ENCODE measurements around the gene ANO4.

The ANO4 gene

DNA sequence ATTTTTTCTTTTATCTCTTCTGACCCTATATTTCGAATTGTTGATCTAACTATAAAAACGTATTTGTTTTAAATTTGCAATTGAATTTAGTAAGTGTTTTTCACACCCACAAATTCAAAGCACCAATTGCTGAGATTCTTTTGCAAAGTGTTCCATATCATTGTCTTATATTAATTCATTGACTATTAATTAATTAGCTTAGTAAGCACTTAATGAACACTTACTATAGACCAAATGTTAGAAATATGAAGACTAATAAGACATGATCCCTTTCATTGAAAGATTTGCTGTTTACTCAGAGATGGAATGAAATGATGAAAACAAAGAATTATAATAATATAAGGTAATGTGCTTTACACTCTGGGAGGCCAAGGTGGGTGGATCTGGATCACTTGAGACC lies 14.2 kb downstream of the ANO4 start:
- DNase-seq (ENCODE audit: low spot score) = no peak

DNA sequence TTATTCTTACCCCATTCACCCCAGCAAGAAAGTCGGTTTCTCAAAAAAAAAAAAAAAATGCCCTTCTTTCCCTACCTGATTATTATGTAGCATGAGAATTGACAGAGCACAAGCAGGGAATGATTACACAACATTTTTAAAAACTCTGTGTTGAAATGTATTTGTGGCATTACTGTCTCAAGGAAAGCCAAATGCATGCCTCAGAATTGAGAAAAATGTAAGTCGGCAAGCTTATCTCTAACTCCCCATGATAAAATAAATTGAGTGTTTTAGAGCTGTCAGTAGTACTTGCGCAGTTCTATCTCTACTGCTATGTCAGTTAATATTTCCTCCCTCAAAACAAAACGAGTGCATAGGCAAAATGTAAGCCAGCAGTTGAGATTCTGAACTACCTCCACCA lies 25.7 kb downstream of the ANO4 start:
- DNase-seq (ENCODE audit: low spot score) = no peak

DNA sequence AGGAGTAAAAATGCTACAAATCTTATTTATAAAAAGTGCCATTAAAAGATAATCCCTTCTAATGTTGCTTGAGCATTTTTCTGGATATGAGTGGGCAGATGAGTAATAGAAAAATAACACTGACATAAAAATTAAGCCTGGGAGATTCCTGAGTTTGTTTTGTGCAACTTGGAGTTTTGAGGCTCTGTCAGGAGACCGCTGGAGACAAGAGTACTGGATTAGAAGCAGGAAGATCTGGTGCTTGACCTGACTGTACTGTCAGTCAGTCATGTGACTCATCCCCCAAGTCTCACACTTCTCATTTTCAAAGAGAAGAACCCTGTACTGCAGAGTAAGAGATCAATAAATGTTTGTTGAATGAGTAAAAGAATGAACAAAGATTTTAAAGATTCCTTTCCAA lies 29.4 kb downstream of the ANO4 start:
- DNase-seq (ENCODE audit: low spot score) = no peak

DNA sequence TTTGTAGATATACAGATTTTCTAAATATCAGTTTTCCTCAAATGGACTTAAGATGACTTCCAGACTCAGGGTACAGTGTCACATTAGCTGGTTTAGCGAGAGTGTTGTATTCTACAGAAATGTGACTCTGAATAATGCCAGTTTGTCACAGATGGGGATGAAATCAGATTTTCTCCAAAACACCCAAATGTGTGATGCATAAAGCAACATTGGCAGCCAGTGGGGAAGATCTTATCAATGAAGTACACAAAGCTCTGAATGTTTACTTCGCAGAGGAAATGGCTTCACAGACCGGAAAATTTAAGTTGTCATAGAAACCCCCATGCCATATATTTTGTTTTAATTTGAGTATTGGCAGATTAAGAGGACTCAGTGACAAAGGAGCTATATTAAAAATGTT lies 29.9 kb downstream of the ANO4 start:
- no peak for DNase-seq (ENCODE audit: low spot score)

DNA sequence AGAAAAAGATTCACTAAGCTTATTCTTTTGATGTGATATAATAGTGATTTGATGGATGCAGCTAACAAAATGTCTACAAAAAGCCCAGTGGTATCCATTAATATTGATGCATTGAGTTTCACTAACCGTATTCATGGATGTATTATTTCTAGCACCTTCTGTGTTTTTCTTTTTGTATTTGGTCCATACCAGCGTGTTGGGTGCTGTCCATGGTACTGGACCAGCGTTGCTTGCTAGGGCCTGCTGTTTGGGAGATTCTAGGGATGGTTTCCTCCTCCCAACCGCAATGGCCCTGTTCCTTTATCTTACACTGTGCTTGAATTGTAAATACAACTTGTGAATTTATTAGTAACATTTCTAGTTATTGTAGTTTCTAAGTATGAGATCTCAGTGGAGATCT lies 31.7 kb downstream of the ANO4 start:
- DNase-seq (ENCODE audit: low spot score) = peak; percentile 12

DNA sequence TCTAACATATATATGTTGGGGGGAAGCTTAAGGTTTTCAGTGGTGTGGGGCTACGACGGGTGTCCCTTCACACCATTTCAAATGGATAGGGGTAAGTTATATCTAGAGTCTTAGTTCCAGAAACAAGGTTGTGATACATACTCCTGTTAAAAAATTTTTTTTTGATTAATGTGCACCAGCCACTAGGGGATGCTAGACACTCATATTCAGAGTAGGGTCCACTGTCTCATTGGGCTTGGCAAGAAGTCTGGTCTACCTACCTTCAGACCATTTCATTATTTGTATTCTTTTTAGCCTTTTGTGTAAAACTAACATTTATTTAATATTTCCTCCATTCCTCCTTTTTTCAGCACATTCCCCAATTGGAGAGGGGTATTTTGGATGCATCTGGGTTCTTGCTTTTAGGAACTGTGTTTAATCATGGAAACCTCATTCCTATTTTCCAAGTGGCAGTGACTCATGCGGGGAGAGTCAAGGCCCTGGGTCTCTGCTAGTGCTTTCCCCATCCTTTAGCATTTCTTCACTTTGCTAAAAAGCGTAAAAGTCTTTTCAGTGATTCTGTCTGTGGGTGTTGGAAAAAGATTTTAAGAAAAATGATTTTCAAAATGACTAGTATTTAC lies 33.4 kb downstream of the ANO4 start:
- DNase-seq (ENCODE audit: low spot score) = peak; percentile 15

DNA sequence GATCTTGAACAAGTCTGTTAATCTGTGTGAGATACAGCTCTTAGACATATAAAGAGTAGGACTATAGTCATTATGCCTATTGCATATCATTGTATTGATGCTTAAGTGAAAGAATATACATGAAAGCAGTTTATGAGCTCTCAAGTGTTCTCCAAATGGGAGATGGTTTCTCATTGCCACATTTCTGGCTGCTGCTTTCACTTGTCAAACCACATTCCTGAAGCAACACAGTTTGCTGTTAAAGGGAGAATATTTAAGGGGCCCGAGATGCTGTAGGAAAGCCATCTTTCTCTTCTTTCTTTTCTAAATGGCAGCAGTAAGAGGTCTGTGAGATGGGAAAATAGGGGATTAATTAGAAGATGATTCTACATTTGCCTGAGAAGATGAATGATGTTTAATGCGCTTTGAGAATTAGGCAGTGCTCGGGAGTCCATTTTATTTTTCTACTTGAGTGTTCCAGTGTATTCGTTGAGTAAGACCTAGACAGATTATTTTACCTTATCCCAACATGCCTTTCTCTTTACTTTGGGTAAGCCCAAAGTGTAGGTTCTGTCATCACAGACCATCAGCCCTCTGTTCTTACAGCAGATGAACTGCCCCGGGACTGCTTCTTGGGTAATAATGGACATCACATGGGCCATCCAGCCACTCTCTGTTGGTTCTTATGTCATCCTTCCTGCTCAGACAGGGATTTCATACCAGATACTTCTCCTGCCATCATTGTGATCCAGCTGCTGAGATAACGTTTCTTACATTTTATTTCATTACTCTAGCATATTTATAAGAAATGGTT lies 35.6 kb downstream of the ANO4 start:
- DNase-seq (ENCODE audit: low spot score) = no peak

DNA sequence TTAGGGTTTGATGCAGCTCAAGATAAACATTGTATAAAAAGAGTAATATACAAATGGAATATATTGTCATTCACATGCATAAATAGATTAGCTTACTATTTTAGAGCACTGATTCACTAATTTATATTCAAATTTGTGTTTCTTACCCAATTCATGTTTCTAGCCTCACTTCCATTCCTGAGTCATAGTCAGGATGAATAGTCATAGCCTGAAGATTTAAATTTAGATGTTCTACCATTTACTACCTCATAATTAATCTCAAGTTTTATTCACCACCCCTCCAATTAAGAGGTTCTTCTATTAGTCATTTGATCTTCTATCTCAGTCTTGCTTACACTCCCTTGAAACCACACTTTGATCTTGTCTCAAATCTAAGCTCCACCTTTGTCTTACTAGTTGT lies 38.7 kb downstream of the ANO4 start:
- no peak for DNase-seq (ENCODE audit: low spot score)

DNA sequence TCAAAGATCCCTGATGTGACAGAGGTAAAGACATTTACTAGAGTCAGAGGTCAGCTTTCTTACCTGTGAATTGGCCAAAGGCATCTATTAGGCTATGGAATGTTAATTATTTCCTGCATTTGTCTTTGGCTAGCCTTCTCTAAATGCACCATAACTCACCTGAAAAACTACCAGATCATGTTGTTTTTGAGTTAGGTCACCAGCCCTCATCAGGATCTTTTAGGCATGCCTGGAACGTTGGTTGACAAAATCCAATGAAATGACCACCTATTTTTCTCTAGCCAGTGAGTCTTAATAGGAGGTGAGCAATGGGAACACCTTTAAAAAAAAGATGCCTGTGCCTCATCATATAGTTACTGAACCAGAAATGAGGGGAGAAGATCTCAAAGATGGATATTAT lies 46.2 kb downstream of the ANO4 start:
- no peak for DNase-seq (ENCODE audit: low spot score)

DNA sequence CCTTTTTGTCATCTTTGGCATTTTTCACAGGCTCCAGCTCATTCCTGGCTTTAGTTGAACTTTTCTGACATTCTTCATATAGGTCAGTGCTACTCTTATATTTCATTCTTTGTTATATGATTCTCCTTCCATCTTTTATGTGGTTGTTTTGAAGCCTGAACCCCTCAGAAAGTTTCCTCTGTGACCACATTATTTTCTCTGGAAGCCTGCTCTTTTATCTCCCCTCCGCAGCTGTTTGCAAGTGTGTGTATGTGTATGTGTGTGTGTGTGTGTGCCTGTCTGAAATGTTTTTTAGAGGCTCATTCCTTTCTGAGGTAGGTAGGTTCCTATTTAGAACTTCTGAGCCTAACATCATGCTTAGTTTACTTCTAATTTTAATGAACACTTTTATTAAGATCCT lies 47.6 kb downstream of the ANO4 start:
- no peak for DNase-seq (ENCODE audit: low spot score)

DNA sequence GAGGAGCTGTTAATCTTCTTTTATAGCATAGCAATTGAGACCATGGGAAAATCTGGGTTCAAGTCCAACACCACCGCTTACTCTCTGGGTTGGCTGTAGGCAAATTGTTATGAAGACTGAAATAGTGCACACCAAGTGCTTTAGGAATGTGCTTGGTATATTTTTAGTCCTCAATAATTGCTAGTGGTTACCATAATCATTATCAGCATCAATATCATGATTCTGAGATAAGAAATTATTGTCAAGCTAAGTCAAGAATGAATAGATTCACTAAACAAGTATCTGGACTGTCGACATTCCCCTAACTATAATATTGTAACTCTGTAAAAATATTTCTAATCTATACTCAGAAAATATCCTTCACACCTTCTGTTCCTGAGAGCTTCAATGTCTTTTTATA lies 48.5 kb downstream of the ANO4 start:
- DNase-seq (ENCODE audit: low spot score) = no peak

DNA sequence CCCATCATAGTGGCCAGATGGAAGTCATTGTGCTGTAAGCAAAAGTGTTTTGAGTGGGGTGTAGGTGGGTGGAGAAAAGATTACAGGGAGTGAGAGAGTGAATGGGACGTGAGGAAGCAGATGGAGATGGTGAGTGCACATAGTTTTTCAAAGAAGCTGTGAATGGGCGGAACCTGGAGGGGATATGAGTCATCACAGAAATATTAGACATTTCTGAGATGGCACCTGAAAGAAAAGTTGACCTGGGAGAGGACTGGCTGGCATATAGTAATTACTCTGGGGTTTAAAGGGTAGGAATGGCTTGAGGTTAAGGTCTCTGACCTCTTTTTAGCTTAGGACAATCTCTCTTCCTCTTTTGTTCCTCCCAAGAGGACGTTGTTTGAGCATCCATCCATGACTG lies 50.5 kb downstream of the ANO4 start:
- no peak for DNase-seq (ENCODE audit: low spot score)

DNA sequence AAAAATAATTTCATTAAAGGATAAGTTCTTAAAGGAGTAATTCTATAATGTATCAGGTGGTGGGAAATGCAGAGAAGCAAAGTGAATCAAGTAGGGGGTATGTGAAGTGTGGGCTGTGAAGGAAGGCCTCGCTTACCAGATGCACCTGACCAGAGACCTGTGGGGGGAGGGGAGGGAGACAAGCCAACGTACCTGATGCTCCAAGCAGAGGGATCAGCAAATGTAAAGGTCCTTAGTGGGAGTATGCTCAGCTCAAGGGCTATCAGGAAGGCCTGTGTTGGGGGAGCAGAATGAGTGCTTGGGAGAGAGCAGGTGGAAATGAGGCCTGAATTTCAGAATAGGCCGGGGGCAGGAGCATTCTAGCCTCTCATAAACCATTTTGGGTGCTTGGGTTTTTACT lies 57.1 kb downstream of the ANO4 start:
- no peak for DNase-seq (ENCODE audit: low spot score)

DNA sequence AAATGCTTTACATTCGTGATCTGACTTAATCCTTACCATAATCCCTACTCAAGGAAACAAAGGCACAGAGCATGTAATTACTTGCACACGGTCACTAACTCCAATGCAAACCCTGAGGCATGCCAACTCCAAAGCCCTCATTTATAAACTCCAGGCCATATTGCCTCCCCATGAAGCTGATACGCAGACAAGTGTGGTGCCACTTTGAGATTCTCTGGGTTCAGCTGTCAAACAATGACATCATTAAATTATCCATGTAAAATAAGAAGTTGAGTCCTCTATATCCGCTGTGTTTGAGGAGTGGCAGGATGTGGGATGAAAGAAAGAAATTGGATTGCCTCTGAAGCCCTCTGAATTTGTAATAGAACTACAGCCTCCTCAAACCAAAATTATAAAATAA lies 62.8 kb downstream of the ANO4 start:
- DNase-seq (ENCODE audit: low spot score) = no peak

DNA sequence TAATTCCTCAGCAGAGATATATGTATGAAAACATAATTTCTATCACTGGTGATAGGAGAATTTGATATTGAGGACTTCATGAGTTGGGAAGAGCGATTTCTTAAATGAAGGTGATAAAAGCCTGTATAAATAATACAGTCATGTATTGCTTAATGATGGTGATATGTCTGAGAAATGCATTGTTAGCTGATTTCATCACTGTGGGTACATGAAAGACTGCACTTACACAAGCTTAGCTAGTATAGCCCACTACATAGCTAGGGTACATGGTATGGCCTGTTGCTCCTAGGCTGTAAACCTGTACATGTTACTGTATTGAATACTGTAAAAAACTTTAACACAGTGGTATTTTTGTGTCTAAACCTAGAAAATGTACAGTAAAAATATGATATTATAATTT lies 63.4 kb downstream of the ANO4 start:
- DNase-seq (ENCODE audit: low spot score) = no peak

DNA sequence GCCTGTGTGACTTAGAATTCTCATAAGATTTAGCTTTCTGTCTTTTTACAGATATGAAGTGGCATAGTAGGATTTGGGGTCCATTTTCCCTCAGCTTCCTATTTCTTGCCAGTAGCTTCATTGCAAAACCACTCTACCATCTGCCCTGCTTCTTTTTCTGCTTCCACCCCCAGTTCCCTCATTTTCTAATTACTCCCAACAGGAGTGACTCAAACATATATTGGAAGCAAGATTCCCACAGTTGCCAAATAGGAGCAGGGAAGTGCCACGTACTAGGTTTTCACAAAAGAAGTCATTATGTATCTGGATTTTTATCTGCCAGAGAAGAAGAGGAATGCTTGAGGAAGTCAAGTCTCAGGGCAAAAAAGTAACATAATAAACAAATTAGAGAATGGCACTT lies 64.1 kb downstream of the ANO4 start:
- no peak for DNase-seq (ENCODE audit: low spot score)

DNA sequence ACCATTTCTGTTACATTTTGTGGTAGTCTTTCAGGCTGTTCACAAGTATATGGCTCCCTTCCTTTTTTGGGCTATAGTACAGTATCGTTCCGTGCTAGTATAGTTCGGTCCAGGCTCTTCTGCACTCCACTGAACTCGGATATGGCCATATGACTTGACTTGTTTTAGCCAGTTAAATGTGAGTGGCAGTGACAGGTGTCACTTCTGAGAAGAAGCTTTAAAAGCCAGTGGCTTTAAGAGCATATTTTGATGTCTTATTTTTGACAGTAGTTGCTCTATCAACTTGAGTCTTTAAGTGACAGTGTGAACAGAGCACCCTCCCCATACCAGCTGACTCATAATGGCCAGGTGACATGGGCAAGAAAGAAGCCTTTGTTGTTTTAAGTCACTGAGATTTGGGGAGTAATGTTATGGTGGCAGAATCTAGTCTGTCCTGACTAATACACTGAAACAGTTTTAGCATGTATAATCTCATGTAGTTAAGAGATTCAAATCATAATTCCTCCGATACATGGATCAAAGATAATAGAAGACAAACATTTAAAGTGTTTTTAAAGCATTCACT lies 64.6 kb downstream of the ANO4 start:
- DNase-seq (ENCODE audit: low spot score) = no peak

DNA sequence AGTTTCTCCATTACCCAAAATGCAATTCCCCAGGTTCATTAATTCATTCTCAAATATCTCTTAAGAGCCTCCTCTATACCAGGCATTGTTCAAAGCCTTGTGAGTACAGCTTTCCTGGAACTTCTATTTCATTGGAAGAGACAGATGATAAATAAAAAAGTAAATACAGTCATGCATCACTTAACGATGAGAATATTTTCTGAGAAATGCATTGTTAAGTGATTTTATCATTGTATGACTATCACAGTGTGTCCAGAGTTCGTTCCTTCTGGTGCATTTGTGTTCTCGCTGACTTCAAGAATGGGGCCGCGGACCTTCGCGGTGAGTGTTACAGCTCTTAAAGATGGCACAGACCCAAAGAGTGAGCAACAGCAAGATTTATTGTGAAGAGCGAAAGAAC lies 66.0 kb downstream of the ANO4 start:
- DNase-seq (ENCODE audit: low spot score) = no peak

DNA sequence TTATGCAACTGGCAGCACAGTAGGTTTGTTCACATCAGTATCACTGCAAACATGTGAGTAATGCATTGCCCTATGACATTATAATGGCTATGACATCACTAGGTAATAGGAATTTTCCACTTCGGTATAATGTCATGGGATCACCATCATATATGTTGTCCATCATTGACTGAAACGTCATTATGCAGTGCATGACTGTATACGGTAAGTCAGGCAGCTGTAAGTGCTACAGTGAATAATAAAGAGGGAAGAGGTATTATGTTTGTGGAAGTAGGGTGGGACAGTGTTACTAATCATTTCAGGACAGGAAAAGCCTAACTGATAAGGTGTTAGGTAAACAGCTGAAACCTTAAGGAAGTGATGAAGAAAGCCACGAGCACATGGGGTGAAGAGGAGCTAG lies 68.1 kb downstream of the ANO4 start:
- no peak for DNase-seq (ENCODE audit: low spot score)

DNA sequence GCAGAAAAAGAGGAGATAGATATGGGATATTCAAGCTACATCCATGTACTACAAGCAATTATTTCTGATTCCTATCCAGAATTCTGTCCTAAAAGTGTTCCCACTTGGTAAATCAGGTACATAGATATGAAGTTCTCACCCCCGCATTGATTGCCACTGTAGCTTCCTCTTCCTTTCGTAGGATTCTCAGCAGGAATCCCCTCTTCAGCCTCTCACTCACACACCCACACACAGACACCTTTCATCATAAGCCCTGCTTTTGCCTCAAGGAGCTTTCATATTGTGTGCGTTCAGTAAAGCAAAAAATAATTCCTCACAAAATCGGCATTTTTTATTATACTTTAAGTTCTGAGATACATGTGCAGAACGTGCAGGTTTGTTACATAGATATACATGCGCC lies 69.8 kb downstream of the ANO4 start:
- no peak for DNase-seq (ENCODE audit: low spot score)

DNA sequence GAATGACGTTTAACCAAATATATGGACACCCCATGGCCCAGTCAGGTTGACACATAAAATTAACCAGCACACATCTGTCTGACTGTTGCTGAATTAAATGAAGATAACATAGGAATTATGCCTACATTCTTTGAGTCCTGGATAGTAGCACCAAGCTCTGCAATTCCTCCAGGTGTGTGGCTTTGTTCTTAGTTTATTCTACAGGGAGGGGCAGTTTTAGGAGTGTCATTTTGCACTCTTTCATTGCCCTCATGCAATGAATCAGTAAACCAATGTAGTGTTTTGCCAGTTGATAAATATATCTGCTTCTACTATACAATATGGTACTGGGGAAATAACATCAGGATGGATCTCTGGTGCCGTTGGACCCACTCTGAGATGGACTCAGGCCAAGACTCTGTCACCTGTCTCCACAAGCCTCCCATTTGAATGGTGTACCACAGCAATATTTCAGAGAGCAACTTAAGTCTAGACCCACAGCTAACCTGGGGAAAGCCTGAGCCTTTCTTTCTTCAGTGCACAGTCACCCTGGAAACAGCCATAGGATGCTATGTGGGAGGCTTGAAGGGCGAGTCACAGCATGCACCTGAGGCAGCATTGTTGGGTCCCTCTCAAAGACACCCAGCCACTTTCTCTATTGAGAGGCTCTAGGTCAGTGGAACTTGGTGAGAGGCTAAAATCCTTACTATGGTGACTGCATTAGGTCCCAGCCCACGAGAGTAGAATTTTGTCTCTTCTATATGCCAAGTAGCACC lies 73.2 kb downstream of the ANO4 start:
- no peak for DNase-seq (ENCODE audit: low spot score)

DNA sequence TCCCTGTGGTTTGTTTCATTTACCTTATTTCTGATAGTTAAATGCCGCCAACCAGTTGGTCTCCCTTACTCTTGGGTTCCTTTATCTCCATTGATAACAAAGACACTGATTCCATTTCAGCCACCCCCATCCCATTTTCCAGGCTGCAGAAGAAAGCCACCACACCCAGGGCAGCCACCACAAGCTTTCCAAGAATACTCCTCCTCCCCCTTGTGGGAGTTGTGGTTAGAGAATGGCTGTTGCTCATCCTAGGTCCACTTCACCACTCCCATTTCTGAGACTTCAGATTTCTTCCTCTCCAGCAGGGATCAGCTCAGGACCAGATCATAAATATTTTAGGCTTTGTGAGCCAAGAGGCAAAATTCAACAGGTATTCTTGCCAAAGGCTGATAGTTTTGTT lies 73.9 kb downstream of the ANO4 start:
- no peak for DNase-seq (ENCODE audit: low spot score)

DNA sequence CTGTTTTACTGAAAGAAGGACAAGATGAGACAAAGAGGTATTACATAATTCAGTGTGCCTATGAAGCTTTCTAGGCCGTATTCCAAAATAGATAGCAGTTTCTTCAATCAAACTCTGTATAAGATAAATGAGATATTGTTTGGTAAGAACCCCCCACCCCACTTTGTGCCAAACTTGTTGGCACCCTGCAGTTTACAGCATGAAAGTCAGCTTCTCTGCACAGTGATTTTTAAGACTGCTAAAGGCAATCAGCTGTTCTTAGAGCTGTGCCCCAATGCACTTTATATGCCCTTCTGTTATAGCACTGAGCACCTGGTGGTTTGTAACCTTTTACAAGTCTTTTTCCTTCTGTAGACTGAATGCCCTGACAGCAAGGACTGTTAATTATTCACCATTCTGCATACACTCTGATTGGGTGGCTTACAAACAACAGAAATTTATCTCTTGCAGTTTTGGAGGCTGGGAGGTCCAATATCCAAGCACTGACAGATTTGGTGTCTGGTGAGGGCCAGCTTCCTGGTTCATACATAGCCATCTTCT lies 76.7 kb downstream of the ANO4 start:
- no peak for DNase-seq (ENCODE audit: low spot score)
